ENCODE data around the gene C20orf96. TPM values are rescaled to one million over a fixed set of nuclear protein-coding genes. Genes with fewer than 3 reads are reported as not detected.

The C20orf96 gene
- total RNA-seq, 1 donor from 2014 or later: 1.4 TPM

- no peak for DNase-seq (ENCODE audit: low read depth in 2 of 2)
Observed at GRCh38 chr20:312067-312466, 21.5 kb upstream of the C20orf96 start.

- DNase-seq (ENCODE audit: low read depth in 2 of 2): no peak
Observed at GRCh38 chr20:311609-312008, 21.1 kb upstream of the C20orf96 start.

DNA sequence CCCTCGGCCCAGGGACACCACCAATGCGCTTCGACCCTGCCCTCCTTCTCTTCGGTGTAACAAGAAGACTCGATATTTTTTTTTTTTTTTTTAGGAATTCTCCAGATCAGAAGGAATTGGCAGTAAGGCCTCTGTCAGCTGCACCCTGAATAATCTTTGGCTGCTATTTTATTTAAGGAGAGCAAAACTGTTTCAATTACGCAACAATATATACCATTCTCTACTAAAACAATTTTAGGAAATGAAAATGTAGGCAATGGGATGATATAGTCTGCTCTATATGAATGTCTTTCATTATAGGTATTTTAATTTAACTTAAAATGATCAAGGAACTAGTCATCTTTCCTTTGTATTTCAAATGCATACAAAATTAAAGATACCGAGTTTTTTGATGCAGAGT, 20.1 kb upstream of the C20orf96 start:
- no peak for DNase-seq (ENCODE audit: low read depth in 2 of 2)

DNA sequence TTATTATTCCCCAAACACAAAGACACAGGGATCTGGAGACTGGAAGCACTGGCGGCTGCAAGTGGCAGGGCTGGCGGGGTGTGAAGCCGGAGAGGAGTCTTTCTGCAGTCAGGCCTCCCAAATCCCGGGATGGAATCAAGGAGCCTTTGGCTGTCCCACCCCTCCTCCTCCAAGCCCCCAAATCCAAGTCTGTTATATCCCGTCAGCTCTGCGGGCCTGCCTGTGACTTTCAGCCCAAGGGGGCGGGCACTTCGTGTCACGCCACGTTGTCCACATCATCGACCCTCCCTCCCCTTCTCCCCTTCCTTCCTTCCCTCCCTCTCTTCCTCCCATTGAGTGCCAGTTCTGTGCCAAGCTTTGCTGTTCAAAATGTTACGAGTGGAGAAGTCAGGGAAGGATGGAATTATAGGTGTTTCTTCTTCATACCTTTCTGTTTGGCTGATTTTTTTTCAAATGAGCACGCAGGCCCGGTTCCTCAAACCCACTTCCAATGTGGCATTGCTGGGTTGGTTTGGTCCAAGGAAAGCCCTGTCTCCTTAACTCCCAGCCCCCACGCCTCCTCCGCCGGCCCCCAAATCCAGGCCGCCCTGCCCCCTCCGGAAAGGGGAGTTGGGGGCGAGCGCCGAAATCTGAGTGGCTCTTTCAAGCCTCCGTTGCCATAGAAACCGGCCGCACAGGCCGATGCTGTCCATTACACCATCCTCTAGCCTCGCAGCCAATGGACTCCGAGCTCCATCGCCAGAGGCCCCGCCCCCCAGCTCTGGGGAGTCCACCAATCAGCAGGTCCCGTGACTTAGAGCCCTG, 19.5 kb upstream of the C20orf96 start:
- DNase-seq (ENCODE audit: low read depth in 2 of 2): peak; percentile 98 to 99

DNA sequence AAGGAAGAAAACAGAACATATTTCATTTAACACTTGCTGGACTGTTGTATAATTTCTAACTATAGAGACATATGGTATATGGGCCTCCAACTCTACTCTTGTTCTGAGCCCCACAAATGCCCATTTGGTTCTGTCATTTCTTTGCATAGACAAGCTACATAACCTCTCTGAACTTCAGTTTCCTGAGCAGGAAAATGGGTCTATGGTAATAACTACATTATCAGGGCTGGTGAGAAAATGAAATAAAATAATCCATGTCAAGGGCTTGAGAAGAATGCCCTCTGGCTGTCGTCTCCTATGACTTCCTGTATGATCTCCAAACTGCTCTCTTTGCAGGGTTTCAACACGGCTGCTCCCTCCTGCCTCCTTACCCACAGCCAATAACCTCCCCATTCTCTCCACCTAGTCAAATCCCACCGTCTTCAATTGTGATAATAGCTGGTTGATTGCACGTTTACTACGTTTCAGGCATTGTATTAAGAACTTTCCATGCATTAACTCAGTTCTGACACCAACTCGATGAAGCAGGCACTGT, 18.8 kb upstream of the C20orf96 start:
- DNase-seq (ENCODE audit: low read depth in 2 of 2): peak in 1 of 2 donors; percentile 38

GRCh38 chr20:308427-309038, 18.0 kb upstream of the C20orf96 start:
- no peak for DNase-seq (ENCODE audit: low read depth in 2 of 2)

DNA sequence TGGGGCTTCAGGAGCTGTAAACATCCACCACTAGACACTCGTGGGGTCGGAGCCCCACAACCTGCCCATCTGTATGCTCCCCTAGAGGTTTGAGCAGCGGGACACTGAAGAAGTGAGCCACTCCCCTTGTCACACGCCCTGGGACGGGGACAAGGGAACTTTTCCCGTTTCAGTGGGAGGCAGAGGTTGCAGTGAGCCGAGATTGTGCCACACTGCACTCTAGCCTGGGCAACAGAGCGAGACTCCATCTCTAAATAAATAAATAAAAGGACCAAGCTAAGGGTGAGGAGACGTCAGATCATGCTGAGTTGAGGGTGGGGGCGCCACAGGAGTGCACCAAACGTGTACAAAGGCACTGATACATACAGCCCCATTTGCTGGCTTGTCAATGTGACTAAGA, 15.2 kb upstream of the C20orf96 start:
- DNase-seq (ENCODE audit: low read depth in 2 of 2): no peak

DNA sequence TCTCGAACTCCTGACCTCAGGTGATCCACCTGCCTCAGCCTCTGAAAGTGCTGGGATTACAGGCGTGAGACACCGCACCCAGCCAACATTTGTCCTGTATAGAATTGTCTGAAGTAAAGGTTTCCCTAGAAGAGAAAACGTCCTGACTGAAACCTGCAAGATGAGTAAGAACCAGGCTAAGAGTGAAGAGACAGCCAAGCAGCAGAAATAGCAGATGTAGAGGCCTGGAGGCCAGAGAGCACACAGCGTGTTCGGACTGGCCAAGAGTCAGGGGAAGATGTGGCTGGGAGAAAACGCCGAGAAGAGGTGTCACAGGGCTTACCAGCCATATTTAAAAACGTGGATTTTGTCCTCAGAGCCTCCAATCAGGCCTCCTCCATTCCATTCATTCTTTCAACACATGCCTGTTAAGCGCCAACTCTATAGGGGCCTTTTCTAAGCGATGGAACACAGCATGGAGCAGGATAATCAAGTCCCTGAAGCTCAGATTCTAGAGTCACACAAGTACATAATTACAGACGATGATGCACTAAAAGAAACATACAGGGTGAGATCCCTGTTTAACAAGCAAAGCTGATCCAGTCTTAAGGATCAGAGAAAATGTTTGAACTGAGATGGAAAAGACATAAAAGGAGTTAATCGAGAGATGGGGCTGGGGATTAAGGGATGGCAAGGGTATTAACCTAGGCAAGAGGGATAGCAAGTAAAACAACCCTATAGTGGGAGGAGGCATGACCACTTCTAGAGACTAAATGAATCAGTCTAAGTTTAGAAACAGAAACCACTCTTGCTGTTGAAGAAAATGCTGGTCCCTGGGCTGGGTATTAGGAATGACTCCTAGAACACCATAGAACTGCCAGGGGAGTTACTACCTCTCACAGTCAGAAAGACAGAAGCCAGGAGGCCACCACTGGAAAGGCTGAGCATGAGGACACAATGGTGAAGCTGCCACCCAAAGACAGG, 11.6 kb upstream of the C20orf96 start:
- no peak for DNase-seq (ENCODE audit: low read depth in 2 of 2)

DNA sequence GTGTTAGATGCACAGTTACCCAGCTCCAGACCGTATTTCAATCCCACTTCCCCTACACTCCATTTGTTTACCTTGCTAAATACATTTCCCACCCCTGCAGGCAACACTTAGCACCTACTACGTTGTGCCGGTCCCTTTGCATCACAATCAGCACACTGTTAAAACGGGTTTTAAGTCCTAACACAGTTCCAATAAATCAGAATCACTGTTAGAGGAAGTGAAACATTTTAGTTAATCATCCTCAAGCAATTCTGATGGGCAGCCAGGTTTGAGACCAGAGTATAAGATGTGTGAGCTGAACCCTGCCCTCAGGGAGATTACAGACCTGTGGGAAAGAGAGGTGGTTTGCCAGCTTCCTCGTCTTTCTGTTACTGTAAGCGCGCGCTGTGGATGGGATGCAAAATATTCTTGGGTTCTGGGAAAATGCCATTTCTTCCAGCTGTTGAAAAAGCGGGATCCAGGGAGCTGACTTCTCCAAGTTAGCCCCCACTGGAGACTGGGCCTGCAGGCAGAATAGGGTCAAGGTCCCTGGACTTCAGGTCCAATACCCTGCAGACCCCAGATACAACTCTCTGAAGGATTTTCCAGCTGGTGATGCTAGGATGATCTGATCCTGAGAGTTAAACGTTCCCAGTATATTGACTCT, 9.9 kb upstream of the C20orf96 start:
- DNase-seq (ENCODE audit: low read depth in 2 of 2): no peak

DNA sequence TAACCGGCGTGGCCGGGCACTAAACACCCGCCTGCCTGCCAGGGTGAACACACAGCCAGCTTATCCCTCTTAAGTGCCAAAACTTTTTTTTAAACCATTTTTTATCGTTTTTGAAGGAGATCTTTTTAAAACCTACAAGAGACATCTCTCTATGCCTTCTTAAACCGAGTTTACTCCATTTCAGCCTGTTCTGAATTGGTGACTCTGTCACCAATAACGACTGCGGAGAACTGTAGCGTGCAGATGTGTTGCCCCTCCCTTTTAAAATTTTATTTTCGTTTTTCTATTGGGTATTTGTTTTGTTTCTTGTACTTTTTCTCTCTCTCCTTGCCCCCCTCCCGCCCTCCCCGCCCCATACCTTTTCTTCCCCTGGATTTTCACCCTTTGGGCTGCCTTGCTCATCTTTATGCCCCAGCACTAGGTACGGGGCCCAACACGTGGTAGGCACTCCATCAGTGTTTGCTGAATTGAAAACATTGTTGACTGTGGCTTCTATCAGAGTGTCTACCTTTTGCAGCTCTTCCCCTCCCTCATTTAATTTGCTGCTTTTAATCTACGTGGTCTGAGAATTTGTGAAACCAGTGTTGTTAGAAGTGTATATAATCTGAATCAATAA, 8.3 kb upstream of the C20orf96 start:
- DNase-seq (ENCODE audit: low read depth in 2 of 2): no peak

GRCh38 chr20:297925-298775, 7.6 kb upstream of the C20orf96 start:
- DNase-seq (ENCODE audit: low read depth in 2 of 2): peak; percentile 48 to 86

DNA sequence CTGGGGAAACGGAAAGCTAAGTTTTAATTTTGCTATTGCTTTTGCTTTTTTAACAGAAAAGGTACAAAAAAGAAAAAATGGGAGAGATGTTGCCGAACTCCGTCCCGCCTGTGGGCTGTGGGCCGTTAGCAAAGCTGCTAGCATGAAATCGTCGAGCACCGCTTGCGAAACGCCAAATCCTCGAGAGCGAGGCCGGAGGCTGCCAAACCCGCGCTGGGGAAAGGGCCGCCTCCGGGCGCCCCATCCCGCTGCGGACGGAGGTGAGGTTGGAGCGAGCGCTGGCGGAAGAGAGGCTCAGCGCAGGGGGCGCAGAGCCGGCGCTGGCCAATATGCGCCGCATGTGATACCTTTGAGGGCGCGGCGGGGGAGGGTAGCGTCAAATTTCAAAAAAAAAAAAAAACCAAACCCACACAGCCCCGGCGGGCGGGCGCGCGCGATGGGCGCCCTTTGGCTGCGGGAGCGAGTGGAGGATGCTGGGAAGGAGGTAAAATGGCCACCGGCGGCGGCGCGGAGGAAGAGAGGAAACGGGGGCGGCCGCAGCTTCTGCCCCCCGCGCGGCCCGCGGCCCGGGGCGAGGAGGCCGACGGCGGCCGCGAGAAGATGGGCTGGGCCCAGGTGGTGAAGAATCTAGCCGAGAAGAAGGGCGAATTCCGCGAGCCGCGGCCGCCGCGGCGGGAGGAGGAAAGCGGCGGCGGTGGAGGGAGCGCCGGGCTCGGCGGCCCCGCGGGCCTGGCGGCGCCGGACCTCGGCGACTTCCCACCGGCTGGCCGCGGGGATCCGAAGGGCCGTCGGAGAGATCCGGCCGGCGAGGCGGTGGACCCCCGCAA, 6.8 kb upstream of the C20orf96 start, which contains the start of gene ZCCHC3:
Gene ZCCHC3, plus strand, starts transcription at position 473 of the 827 bp plus-strand sequence. Its CDS starts 17 bp downstream, at position 490.
- peak; percentile 87 to 92 for DNase-seq (ENCODE audit: low read depth in 2 of 2)

GRCh38 chr20:295804-296203, 5.3 kb upstream of the C20orf96 start:
- no peak for DNase-seq (ENCODE audit: low read depth in 2 of 2)

DNA sequence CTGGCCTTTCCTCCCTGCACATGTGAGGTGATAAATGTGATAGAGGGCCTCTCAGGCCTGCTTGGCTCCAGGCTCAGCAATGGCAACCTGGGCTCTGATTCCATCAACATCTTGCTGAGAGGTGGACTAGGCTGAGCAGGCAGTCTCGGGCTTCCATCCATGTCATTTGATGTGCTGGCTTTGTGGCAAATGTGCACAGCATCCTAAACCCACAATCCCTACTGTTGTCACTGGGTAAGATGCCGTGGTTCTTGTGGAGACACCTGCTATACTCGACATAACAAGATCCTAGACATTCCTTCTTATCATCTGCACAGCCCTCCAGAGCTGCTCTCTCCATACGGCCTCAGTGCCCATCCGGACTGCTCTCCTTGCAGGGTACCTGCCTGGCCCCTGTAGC, 4.1 kb upstream of the C20orf96 start:
- DNase-seq (ENCODE audit: low read depth in 2 of 2): no peak

DNA sequence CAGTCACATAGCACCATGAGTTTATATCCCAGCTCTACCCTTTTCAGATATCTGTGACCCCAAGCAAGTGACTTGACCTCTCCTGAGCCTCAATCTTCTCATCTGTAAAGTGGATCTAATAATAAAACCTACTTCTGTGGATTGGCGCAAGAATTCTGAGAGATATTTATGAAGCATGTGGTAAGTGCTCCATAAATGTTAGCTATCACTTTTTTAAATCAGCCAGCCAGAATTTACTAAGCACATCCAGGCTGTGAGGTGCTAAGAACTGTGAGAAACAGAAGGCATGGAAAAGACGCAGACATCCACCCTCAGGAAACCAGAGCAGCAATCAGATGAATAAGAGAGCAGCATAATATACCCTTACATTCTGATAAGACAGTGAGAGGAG, 862 bp downstream of the C20orf96 start:
- DNase-seq (ENCODE audit: low read depth in 2 of 2): peak in 1 of 2 donors; percentile 10

DNA sequence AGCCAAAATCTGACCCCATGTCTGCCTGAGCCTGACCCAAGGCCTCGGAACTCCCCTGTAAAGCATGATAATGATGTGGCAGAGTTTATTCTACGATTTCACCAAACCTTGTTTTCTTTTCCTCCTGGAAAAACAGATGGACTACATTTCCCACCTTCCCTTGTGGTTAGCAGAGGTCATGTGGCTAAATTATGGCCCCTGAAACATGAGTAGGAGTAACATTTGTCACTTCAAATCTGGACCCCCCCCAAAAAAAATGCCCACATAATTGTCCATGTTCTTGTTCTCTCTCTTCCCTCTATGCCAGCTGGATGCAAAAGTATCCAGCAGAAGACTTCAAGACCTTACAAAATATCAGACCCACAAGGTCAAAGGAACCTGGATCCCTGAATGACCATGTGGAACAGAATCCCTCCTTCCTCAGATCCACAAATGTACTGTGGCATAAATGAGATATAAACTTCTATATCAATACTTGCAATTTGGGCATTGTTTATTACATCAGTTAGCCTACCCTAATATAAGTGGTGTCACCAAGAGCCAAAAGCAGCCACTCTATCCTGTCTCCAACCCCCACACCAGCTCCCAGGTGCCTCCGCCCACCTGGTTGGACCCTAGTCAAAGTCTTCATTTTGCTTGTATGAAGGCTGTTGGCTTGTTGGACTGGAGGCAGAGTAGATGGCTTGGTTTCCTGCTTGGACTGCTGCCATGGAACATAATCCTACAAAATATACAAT, 1.4 kb downstream of the C20orf96 start:
- DNase-seq (ENCODE audit: low read depth in 2 of 2): peak; percentile 12 to 49

DNA sequence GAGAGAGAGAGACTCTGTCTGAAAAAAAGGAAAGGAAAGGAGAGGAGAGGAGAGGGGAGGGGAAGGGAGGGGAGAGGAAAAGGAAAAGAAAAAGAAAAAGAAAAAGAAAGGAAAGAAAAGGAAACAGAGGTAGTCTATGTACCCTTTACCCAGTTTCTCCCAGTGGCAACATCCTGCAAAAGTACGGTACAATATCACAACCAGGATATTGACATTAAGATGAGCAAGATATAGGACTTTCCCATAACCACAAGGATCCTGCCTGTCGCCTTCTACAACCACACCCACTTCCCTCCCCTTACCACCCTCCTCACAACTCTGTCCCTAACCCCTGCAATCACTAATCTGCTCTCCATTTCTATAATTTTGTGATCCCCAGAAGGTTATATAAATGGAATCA, 4.0 kb downstream of the C20orf96 start:
- no peak for DNase-seq (ENCODE audit: low read depth in 2 of 2)

- DNase-seq (ENCODE audit: low read depth in 2 of 2): no peak
Observed at GRCh38 chr20:284172-284571, 6.4 kb downstream of the C20orf96 start.
